ENCODE results near the gene MAP3K5.

- TF ChIP-seq CTCF (IDR thresholded peaks at IDR 0.05) (no peak), POLR2A (IDR thresholded peaks at IDR 0.05) (no peak)
Observed at GRCh38 chr6:136726837-136727557, 65.3 kb downstream of the MAP3K5 start.

All from suprapubic skin (tissue), 3 donors.